Suprapubic skin (tissue), 4 donors: ENCODE measurements around the gene CACNB4. TPM values are rescaled to one million over a fixed set of nuclear protein-coding genes. Genes with fewer than 3 reads are reported as not detected.

ENCODE experiments used
- DNase-seq, 2 donors: peaks; one replicate each; pipeline ENCODE4 v3.0.0-alpha.2; 2019; ENCODE audit warnings: low spot score in 2 of 2
- H3K27ac ChIP-seq: fragments of 200-600 bp; sonication (generic); one replicate; pipeline ENCODE4 v1.5.1; 2019
- H3K27me3 ChIP-seq: fragments of 200-600 bp; sonication (generic); one replicate; pipeline ENCODE4 v1.5.1; 2019
- H3K36me3 ChIP-seq: fragments of 200-600 bp; sonication (generic); one replicate; pipeline ENCODE4 v1.5.1; 2019
- H3K4me1 ChIP-seq: fragments of 200-600 bp; sonication (generic); one replicate; pipeline ENCODE4 v1.5.1; 2019
- H3K4me3 ChIP-seq: fragments of 200-600 bp; sonication (generic); one replicate; pipeline ENCODE4 v1.5.1; 2019; ENCODE audit warnings: mild to moderate bottlenecking
- H3K9me3 ChIP-seq: fragments of 200-600 bp; sonication (generic); one replicate; pipeline ENCODE4 v1.5.1; 2019
- EP300 ChIP-seq: sonication (generic); formaldehyde crosslinking; IDR thresholded peaks from one replicate; pipeline ENCODE4 v1.6.1; 2017; ENCODE audit warnings: antibody characterized with exemption
- POLR2A ChIP-seq, 2 donors: fragments of 450-650 bp; IDR thresholded peaks; one replicate each; pipeline ENCODE4 v1.6.1; 2017; ENCODE audit warnings: antibody characterized with exemption in 2 of 2, mild to moderate bottlenecking in 2 of 2, moderate library complexity in 2 of 2
- POLR2AphosphoS5 ChIP-seq, 3 donors: sonication (generic); formaldehyde crosslinking; IDR thresholded peaks; one replicate each; pipeline ENCODE4 v1.6.1; 2017; ENCODE audit warnings: antibody characterized with exemption in 3 of 3
- WGBS: methylation state at CpG from one replicate; pipeline ENCODE4 v1.1.5; 2018; 5-methylcytosine and 5-hydroxymethylcytosine counted together
- total RNA-seq, 4 donors: library from RNA; depleted of rRNA; stranded (reverse); fragments of >200 nt; gene quantifications; one replicate each; pipeline ENCODE4 v1.1.0, GENCODE V29; 2016
- TF ChIP-seq, protein P1 (sequence below), 2 donors: fragments of 200-600 bp in 1 of 2; fragments of 450-650 bp in 1 of 2; sonication (generic) in 1 of 2; IDR thresholded peaks; one replicate each; pipeline ENCODE4 v1.5.1; 2016 to 2019; ENCODE audit warnings: antibody characterized with exemption in 2 of 2, mild to moderate bottlenecking in 1 of 2, moderate library complexity in 1 of 2

Gene CACNB4
- total RNA-seq, 4 donors from 2014 or later, result 7.6 to 14.5 (median 10.7) TPM

DNA sequence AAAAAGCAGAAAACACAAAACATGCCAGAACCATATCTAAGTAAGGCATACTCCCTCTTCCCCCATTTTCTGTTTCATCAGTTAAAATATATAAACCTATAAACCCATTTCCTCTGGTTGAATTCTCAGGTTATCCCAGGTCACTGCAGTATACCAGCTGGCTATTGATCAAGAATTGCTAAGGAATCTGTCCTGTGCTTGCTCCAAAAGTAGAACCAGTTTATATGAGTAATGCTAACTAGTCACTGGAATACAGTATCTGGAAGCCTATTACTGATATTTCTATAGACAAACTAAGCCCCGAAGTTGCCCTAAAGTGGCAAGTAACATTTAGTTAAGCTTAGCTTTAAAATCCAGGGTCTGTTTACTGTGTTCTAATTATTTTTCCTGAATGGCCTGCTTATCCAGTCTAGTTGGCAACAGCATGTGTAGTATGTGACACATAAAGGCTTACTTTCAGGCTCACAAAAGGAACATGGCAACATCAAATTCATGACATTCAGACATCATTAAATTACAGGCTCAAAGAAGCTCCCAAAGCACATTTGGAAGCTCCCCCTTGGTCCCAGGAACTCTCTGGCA, 167.7 kb downstream of the CACNB4 start:
- no peak overlapping the region for H3K4me3 ChIP-seq
- H3K36me3 ChIP-seq, result no peaks in the 10 kb centered on the region
- 55% methylated on average over 1 of the region's 1 CpG for WGBS
- DNase-seq, result no peak
- no peaks in the 10 kb centered on the region for H3K9me3 ChIP-seq
- no peaks in the 10 kb centered on the region for H3K27me3 ChIP-seq
- TF ChIP-seq EP300 (no peak), POLR2AphosphoS5 (IDR thresholded peaks at IDR 0.05) (no peak), POLR2A (IDR thresholded peaks at IDR 0.05) (no peak)
- TF ChIP-seq, protein P1, sequence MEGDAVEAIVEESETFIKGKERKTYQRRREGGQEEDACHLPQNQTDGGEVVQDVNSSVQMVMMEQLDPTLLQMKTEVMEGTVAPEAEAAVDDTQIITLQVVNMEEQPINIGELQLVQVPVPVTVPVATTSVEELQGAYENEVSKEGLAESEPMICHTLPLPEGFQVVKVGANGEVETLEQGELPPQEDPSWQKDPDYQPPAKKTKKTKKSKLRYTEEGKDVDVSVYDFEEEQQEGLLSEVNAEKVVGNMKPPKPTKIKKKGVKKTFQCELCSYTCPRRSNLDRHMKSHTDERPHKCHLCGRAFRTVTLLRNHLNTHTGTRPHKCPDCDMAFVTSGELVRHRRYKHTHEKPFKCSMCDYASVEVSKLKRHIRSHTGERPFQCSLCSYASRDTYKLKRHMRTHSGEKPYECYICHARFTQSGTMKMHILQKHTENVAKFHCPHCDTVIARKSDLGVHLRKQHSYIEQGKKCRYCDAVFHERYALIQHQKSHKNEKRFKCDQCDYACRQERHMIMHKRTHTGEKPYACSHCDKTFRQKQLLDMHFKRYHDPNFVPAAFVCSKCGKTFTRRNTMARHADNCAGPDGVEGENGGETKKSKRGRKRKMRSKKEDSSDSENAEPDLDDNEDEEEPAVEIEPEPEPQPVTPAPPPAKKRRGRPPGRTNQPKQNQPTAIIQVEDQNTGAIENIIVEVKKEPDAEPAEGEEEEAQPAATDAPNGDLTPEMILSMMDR (IDR thresholded peaks at IDR 0.05), result no peak
- H3K27ac ChIP-seq, result peak overlapping the region; percentile 29
- peaks cover 23% of the 10 kb centered on the region for H3K4me1 ChIP-seq

GRCh38 chr2:151930042-151930441, 168.8 kb downstream of the CACNB4 start:
- 77% methylated on average over 2 of the region's 2 CpGs for WGBS
- DNase-seq, result no peak
- Histone ChIP-seq H3K4me1 (peaks cover 21% of the 10 kb centered on the region), H3K27me3 (no peaks in the 10 kb centered on the region), H3K27ac (peak overlapping the region; percentile 27), H3K36me3 (no peaks in the 10 kb centered on the region), H3K9me3 (no peaks in the 10 kb centered on the region), H3K4me3 (no peak overlapping the region)
- no peak for TF ChIP-seq POLR2A (IDR thresholded peaks at IDR 0.05)
- no peak for TF ChIP-seq EP300
- TF ChIP-seq, protein P1 (IDR thresholded peaks at IDR 0.05), result no peak
- TF ChIP-seq POLR2AphosphoS5 (IDR thresholded peaks at IDR 0.05), result no peak

- no peak for DNase-seq
- no peaks in the 10 kb centered on the region for H3K27me3 ChIP-seq
- WGBS, result 78% methylated on average over 2 of the region's 2 CpGs
Observed at GRCh38 chr2:151928380-151928779, 170.5 kb downstream of the CACNB4 start.

DNA sequence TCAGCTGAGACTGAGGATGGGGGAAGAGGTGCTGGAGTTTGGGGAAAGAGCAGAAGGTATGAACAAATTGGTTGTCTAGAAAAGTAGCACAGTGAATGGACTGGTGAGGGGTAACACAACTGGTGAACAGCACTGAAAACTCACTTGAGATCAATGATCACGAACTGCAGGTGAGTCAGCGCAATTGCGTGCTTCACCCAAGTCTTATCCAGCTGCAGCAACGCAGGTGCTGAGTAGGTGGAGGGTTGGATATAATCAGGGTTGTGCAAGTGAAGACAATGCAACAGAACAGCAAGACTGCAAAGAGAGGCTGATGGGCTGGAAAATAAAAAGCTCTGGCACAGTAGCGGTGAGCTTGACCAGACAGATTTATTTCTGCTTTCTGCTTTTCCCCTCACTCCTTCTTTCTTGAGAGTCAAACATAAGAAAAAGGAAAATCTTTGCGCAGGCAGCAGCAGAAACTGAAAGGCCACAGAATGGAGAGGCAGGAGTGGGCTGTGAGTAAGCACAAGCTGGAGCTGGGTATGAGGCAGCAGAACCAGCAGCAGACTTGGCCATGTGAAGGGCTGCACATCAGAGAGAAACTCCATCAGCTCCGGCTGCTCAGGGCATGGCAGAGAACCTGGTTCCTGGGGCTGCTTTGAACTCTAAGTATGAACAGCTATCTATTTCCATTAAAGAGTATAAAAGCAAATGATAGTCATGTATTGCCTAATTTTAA, 171.2 kb downstream of the CACNB4 start:
- DNase-seq, result no peak
- TF ChIP-seq POLR2A (IDR thresholded peaks at IDR 0.05), result no peak
- H3K9me3 ChIP-seq, result no peaks in the 10 kb centered on the region
- H3K27ac ChIP-seq, result peak overlapping the region; percentile 50
- whole genome bisulfite sequencing, result 64% methylated on average over 7 of the region's 7 CpGs
- H3K27me3 ChIP-seq, result no peaks in the 10 kb centered on the region
- peaks cover 32% of the 10 kb centered on the region for H3K4me1 ChIP-seq
- H3K36me3 ChIP-seq, result no peaks in the 10 kb centered on the region
- H3K4me3 ChIP-seq, result no peak overlapping the region

More at GRCh38 chr2:151928380-151928779, 170.5 kb downstream of the CACNB4 start:
- H3K4me3 ChIP-seq, result no peak overlapping the region
- peak overlapping the region; percentile 50 for H3K27ac ChIP-seq
- no peaks in the 10 kb centered on the region for H3K9me3 ChIP-seq
- TF ChIP-seq, protein P1 (IDR thresholded peaks at IDR 0.05), result no peak
- TF ChIP-seq POLR2AphosphoS5 (IDR thresholded peaks at IDR 0.05) (peak in 1 of 3 donors; percentile 8), POLR2A (IDR thresholded peaks at IDR 0.05) (no peak), EP300 (no peak)
- peaks cover 25% of the 10 kb centered on the region for H3K4me1 ChIP-seq
- no peaks in the 10 kb centered on the region for H3K36me3 ChIP-seq

DNA sequence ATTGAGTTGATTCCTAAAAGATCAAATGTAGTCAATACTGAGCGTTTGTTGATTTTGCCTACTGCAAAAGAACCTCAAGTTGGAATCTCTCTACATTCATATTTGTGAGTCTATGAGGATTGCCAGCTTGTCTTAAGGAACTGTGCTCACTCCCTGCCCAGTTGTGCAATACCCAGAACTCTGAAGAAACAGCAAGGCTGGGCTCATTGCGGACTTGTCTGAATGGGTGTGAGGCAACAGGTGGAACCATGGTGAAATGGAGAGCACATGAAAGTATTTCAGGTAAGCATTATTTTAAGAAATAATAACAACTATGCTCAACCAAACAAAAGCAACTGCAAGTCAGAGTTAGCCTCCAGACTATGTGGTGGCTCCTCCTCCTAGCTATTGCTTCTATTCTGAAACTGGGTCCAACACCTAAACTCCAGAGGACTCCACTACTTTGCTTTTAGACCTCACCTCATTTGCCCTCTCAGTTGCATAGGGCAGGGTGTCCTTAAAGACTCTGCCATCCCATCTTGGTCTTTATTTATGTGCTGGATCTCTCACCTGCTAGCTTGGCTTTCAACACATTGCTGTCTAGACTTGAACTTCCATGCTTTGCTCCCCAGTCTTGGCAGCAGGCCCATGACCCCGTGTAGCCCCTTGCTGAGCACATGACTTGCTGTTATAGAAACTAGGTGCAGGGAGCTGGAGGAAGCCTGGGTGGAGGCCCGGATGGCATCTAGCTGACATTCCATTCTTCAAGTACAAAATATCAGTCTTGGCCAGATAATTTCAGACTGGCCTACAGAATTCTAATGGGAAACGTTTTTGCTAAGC, 175.8 kb downstream of the CACNB4 start:
- Histone ChIP-seq H3K27ac (peak overlapping the region; percentile 35), H3K4me1 (peaks cover 20% of the 10 kb centered on the region), H3K36me3 (no peaks in the 10 kb centered on the region), H3K4me3 (no peak overlapping the region), H3K27me3 (no peaks in the 10 kb centered on the region), H3K9me3 (no peaks in the 10 kb centered on the region)
- WGBS, result 24% methylated on average over 5 of the region's 5 CpGs
- TF ChIP-seq POLR2AphosphoS5 (IDR thresholded peaks at IDR 0.05), result peak in 2 of 3 donors; percentile 14 to 79
- no peak for TF ChIP-seq EP300
- TF ChIP-seq, protein P1 (IDR thresholded peaks at IDR 0.05), result no peak
- TF ChIP-seq POLR2A (IDR thresholded peaks at IDR 0.05), result no peak
- DNase-seq, result peak in 1 of 2 donors; percentile 74
